Gastrocnemius medialis (tissue), 4 donors: ENCODE measurements around the gene MROH2B. TPM values are rescaled to one million over a fixed set of nuclear protein-coding genes. Genes with fewer than 3 reads are reported as not detected.

Source experiments
- ATAC-seq, 2 donors: fragments of 150-250 bp; one replicate each; pipeline ENCODE4 v1.9.1; 2016
- DNase-seq, 2 donors: peaks; one replicate each; pipeline ENCODE4 v3.0.0-alpha.2; 2019
- H3K27ac ChIP-seq, 4 donors: fragments of 200-600 bp; sonication (generic); 1 replicate in 1 of 4; 2 replicates in 3 of 4; pipeline ENCODE4 v1.5.1; 2016 to 2018; ENCODE audit warnings: mild to moderate bottlenecking in 2 of 4, moderate library complexity in 1 of 4
- H3K27me3 ChIP-seq, 3 donors: fragments of 200-600 bp; sonication (generic) in 2 of 3; 1 replicate in 1 of 3; 2 replicates in 2 of 3; pipeline versions ENCODE4 v1.5.1 to v1.6.0; 2016 to 2019; ENCODE audit warnings: mild to moderate bottlenecking in 1 of 3, moderate library complexity in 1 of 3
- H3K36me3 ChIP-seq, 2 donors: fragments of 200-600 bp; sonication (generic) in 1 of 2; one replicate each; pipeline ENCODE4 v1.5.1; 2017 to 2018
- H3K4me1 ChIP-seq, 2 donors: fragments of 200-600 bp; sonication (generic) in 1 of 2; one replicate each; pipeline ENCODE4 v1.5.1; 2016 to 2017; ENCODE audit warnings: mild to moderate bottlenecking in 2 of 2
- H3K4me3 ChIP-seq, 4 donors: fragments of 200-600 bp; sonication (generic) in 3 of 4; 1 replicate in 1 of 4; 2 replicates in 3 of 4; pipeline ENCODE4 v1.5.1; 2016 to 2019; ENCODE audit warnings: mild to moderate bottlenecking in 2 of 4
- H3K9me3 ChIP-seq, 3 donors: fragments of 200-600 bp; sonication (generic) in 2 of 3; 1 replicate in 1 of 3; 2 replicates in 2 of 3; pipeline ENCODE4 v1.5.1; 2016 to 2019
- CTCF ChIP-seq, 5 experiments: fragments of 450-650 bp in 3 of 5; fragments of 200-600 bp in 2 of 5; sonication (generic) in 2 of 5; IDR thresholded peaks in 4 of 5; conservative IDR thresholded peaks in 1 of 5; 1 replicate in 4 of 5; 2 replicates in 1 of 5; pipeline ENCODE4 v1.5.1; 2016 to 2019; ENCODE audit warnings: antibody characterized with exemption in 5 of 5, mild to moderate bottlenecking in 3 of 5, moderate library complexity in 3 of 5
- POLR2A ChIP-seq, 2 donors: fragments of 450-650 bp; IDR thresholded peaks; one replicate each; pipeline ENCODE4 v1.6.1; 2017; ENCODE audit warnings: antibody characterized with exemption in 2 of 2, mild to moderate bottlenecking in 2 of 2, moderate library complexity in 2 of 2
- in situ Hi-C, 4 donors: fragments of 200-750 bp; cut with MboI; loops; one replicate each; pipeline versions ENCODE4 v1.15.0 to v1.8.0; 2017; ENCODE audit warnings: low sequenced_read_pairs in 4 of 4
- intact Hi-C: fragments of 100-400 bp; cut with DNase I; formaldehyde crosslinking; loops from one replicate; pipeline ENCODE4 v1.15.1; 2023; ENCODE audit warnings: low total_unique reads
- total RNA-seq, 4 donors: library from RNA; depleted of rRNA; stranded (reverse); fragments of >200 nt; gene quantifications; one replicate each; pipeline versions ENCODE4 v1.1.0 to v1.2.3, GENCODE V29; 2016

Gene MROH2B
- total RNA-seq, 4 donors from 2014 or later: not detected

GRCh38 chr5:40960037-40960436 lies 111.1 kb downstream of the MROH2B start:
- no peaks in the 10 kb centered on the region for H3K36me3 ChIP-seq
- in situ Hi-C loops: no loop called here
- H3K4me1 ChIP-seq: no peaks in the 10 kb centered on the region
- DNase-seq (no peak), ATAC-seq (no peak)
- no peaks in the 10 kb centered on the region for H3K9me3 ChIP-seq
- H3K4me3 ChIP-seq: no peak overlapping the region
- no peak overlapping the region for H3K27ac ChIP-seq
- intact Hi-C loops: no loop called here
- no peaks in the 10 kb centered on the region for H3K27me3 ChIP-seq
- no peak for TF ChIP-seq POLR2A (IDR thresholded peaks at IDR 0.05)

GRCh38 chr5:40958811-40959210 lies 112.3 kb downstream of the MROH2B start:
- H3K36me3 ChIP-seq: no peaks in the 10 kb centered on the region
- no peak for TF ChIP-seq CTCF (IDR thresholded peaks at IDR 0.05 in 4 of 5, conservative IDR thresholded peaks at IDR 0.05 in 1 of 5)
- TF ChIP-seq POLR2A (IDR thresholded peaks at IDR 0.05): no peak
- no peak overlapping the region for H3K27ac ChIP-seq
- no peaks in the 10 kb centered on the region for H3K4me1 ChIP-seq
- in situ Hi-C loops (no loop called here), intact Hi-C loops (no loop called here)
- ATAC-seq (no peak), DNase-seq (no peak)
- no peaks in the 10 kb centered on the region for H3K9me3 ChIP-seq
- no peak overlapping the region for H3K4me3 ChIP-seq
- H3K27me3 ChIP-seq: no peaks in the 10 kb centered on the region

- Histone ChIP-seq H3K27me3 (no peaks in the 10 kb centered on the region), H3K9me3 (no peaks in the 10 kb centered on the region), H3K36me3 (no peaks in the 10 kb centered on the region), H3K4me1 (no peaks in the 10 kb centered on the region), H3K27ac (no peak overlapping the region), H3K4me3 (no peak overlapping the region)
- no peak for ATAC-seq
- DNase-seq: no peak
- TF ChIP-seq POLR2A (IDR thresholded peaks at IDR 0.05): no peak
- intact Hi-C loops: no loop called here
- in situ Hi-C loops: no loop called here
Observed at GRCh38 chr5:40957048-40957447, 114.1 kb downstream of the MROH2B start.

GRCh38 chr5:40955313-40955712 lies 115.8 kb downstream of the MROH2B start:
- ATAC-seq (no peak), DNase-seq (no peak)
- TF ChIP-seq POLR2A (IDR thresholded peaks at IDR 0.05) (no peak), CTCF (IDR thresholded peaks at IDR 0.05 in 4 of 5, conservative IDR thresholded peaks at IDR 0.05 in 1 of 5) (no peak)
- H3K4me1 ChIP-seq: no peaks in the 10 kb centered on the region
- H3K9me3 ChIP-seq: no peaks in the 10 kb centered on the region
- H3K4me3 ChIP-seq: no peak overlapping the region
- H3K27me3 ChIP-seq: no peaks in the 10 kb centered on the region
- intact Hi-C loops (no loop called here), in situ Hi-C loops (no loop called here)
- no peaks in the 10 kb centered on the region for H3K36me3 ChIP-seq
- no peak overlapping the region for H3K27ac ChIP-seq

Other genes starting within 250 kb of the MROH2B start
- 100 to 1,000 TPM in 2 of 4 donors, 10 to 100 TPM in 2; 42.4 to 155 (median 92.9) TPM for gene RPL37, start 236.1 kb downstream of the MROH2B start, total RNA-seq
- 1 to 10 TPM; 3.6 to 4.5 (median 3.8) TPM for gene CARD6, start 230.0 kb downstream of the MROH2B start, total RNA-seq
- 1 to 10 TPM in 3 of 4 donors, under 1 TPM in 1; 0.98 to 5.7 (median 4.5) TPM for gene C7, start 161.8 kb downstream of the MROH2B start, total RNA-seq
- gene C6, start 142.2 kb upstream of the MROH2B start, total RNA-seq: 1 to 10 TPM in 1 of 4 donors, under 1 TPM in 2, not detected in 1; 0.46 to 1.4 (median 0.97) TPM